Loucy (cell line): ENCODE measurements around the gene MS4A8.
"Not testable (repeated sequence)": the region's sequence is repeated elsewhere in the genome, so short reads cannot be mapped to it uniquely, and the experiment has no call there.

Experiments used
- H2AFZ ChIP-seq: fragments of 200-600 bp; sonication (generic); 2 replicates; pipeline ENCODE4 v1.6.0; 2016; ENCODE audit warnings: antibody characterized with exemption, mild to moderate bottlenecking, low read length, moderate library complexity
- H3F3A ChIP-seq: fragments of 200-600 bp; 2 replicates; pipeline ENCODE4 v1.6.0; 2016; ENCODE audit warnings: antibody characterized with exemption, low read depth, mild to moderate bottlenecking
- H3K27me3 ChIP-seq: fragments of 200-600 bp; sonication (generic); 2 replicates; pipeline ENCODE4 v1.6.1; 2014; ENCODE audit warnings: low read length, mild to moderate bottlenecking; ENCODE audit not compliant: insufficient read depth, poor library complexity, severe bottlenecking
- H3K36me3 ChIP-seq: fragments of 200-600 bp; sonication (generic); 2 replicates; pipeline ENCODE4 v1.6.1; 2016; ENCODE audit warnings: low read length; ENCODE audit not compliant: insufficient read depth
- H3K4me1 ChIP-seq: fragments of 200-600 bp; sonication (generic); 2 replicates; pipeline ENCODE4 v1.5.1; 2014; ENCODE audit warnings: low read length, mild to moderate bottlenecking; ENCODE audit not compliant: insufficient read depth, poor library complexity, severe bottlenecking
- H3K4me2 ChIP-seq: fragments of 200-600 bp; sonication (generic); 2 replicates; pipeline ENCODE4 v1.6.0; 2014; ENCODE audit warnings: antibody characterized with exemption, low read length, low read depth, mild to moderate bottlenecking; ENCODE audit not compliant: poor library complexity, severe bottlenecking
- H3K4me3 ChIP-seq: fragments of 200-600 bp; sonication (generic); 2 replicates; pipeline ENCODE4 v1.5.1; 2014; ENCODE audit warnings: low read length, mild to moderate bottlenecking, mixed read lengths; ENCODE audit not compliant: poor library complexity, severe bottlenecking
- H3K79me2 ChIP-seq: fragments of 200-600 bp; sonication (generic); 2 replicates; pipeline ENCODE4 v1.6.1; 2014; ENCODE audit warnings: low read length; ENCODE audit not compliant: insufficient read depth
- H3K9ac ChIP-seq: fragments of 200-600 bp; sonication (generic); 2 replicates; pipeline ENCODE4 v1.6.0; 2014; ENCODE audit warnings: mild to moderate bottlenecking, low read depth, low read length, moderate library complexity; ENCODE audit not compliant: poor library complexity, severe bottlenecking
- H3K9me2 ChIP-seq: fragments of 200-600 bp; sonication (generic); replicated peaks from 2 replicates; pipeline ENCODE4 v1.6.1; 2016; ENCODE audit warnings: low read depth, low read length, mixed read lengths
- H3K9me3 ChIP-seq: fragments of 200-600 bp; sonication (generic); 2 replicates; pipeline ENCODE4 v1.6.1; 2014; ENCODE audit warnings: mild to moderate bottlenecking, antibody characterized with exemption, low read length, low read depth; ENCODE audit not compliant: insufficient read depth
- H4K20me1 ChIP-seq: fragments of 200-600 bp; sonication (generic); 2 replicates; pipeline ENCODE4 v1.6.0; 2014; ENCODE audit warnings: antibody characterized with exemption, low read length, mild to moderate bottlenecking; ENCODE audit not compliant: insufficient read depth, poor library complexity, severe bottlenecking
- CTCF ChIP-seq: fragments of 200-600 bp; sonication (generic); conservative IDR thresholded peaks from 2 replicates; pipeline ENCODE4 v1.5.1; 2014; ENCODE audit warnings: mild to moderate bottlenecking, antibody characterized with exemption, low read length
- EZH2phosphoT487 ChIP-seq: fragments of 200-600 bp; IDR thresholded peaks from 2 replicates; pipeline ENCODE4 v1.6.1; 2018; ENCODE audit warnings: antibody characterized with exemption, mild to moderate bottlenecking, moderate library complexity, borderline replicate concordance

MS4A8 gene

DNA sequence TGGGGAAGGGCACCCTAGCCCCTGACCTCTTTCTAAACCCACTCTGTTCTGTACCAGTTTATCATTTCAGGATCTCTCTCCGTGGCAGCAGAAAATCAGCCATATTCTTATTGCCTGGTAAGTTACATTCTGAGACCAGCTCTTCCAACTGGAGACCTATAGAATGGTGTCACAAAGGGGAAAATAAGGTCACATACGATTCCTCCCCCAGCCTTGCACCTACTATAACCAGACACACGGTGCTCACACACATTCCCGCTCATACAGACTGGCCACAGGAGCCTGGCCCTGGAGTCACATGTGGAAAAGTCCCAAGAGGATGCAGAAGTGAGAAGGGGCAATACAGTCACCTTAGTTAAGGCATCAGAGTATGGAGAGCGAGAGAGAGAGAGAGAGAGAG is 7.5 kb downstream of the MS4A8 start:
- TF ChIP-seq CTCF (no peak), EZH2phosphoT487 (no peak)
- Histone ChIP-seq H3K9me2 (no peaks in the 10 kb centered on the region), H3K36me3 (no peaks in the 10 kb centered on the region), H3K9me3 (no peaks in the 10 kb centered on the region), H3K27me3 (no peaks in the 10 kb centered on the region), H3K4me3 (no peak overlapping the region), H4K20me1 (no peaks in the 10 kb centered on the region), H3F3A (no peaks in the 10 kb centered on the region), H3K79me2 (no peaks in the 10 kb centered on the region), H2AFZ (no peak overlapping the region), H3K4me1 (no peaks in the 10 kb centered on the region), H3K9ac (no peak overlapping the region), H3K4me2 (no peak overlapping the region)

DNA sequence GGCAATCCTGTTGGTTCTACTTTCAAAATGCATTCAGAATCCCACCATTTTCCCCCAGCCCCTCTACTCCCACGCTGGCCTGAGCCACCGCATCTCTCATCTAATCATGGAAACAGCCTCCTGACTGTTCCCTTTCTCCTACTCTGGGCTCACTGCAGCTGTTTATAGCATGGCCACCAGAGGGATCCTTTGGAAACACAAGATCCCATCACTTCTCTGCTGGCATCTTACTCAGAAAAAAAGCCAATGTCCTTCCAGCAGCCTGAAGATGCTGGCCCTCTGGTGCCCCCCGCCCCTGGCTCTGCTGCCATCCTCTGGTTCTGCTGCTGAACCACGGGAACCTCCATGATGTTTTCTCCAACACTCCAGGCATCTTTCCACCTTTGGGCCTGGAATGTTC is 11.1 kb downstream of the MS4A8 start:
- Histone ChIP-seq H3K36me3 (no peaks in the 10 kb centered on the region), H3K79me2 (no peaks in the 10 kb centered on the region), H3K4me2 (no peak overlapping the region), H3K9ac (no peak overlapping the region), H3K4me3 (no peak overlapping the region), H3K27me3 (no peaks in the 10 kb centered on the region), H3K4me1 (no peaks in the 10 kb centered on the region), H2AFZ (no peak overlapping the region), H3K9me2 (no peaks in the 10 kb centered on the region), H4K20me1 (no peaks in the 10 kb centered on the region), H3F3A (no peaks in the 10 kb centered on the region), H3K9me3 (no peaks in the 10 kb centered on the region)
- no peak for TF ChIP-seq EZH2phosphoT487
- no peak for TF ChIP-seq CTCF

DNA sequence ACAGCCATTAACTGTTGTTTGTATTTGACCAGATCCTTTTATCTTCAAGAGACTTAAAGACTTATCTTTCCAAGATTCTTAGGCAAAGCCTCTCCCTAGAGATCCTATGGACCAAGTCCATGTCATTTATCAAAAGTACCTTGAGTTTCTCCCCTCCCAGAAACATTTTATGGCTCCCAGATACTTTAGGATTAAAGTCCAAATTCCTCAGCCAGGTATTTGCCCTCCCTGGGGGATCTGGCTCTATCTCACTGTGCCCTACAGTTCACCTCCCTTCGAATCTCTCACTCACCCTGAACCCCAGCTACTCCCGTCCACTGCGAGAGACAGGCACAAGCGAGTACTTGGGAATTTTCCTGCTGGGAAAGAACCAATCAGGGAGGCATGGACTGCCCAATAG is 11.9 kb downstream of the MS4A8 start:
- TF ChIP-seq CTCF, result no peak
- no peak for TF ChIP-seq EZH2phosphoT487
- no peaks in the 10 kb centered on the region for H4K20me1 ChIP-seq
- H3K9me2 ChIP-seq, result no peaks in the 10 kb centered on the region
- no peak overlapping the region for H2AFZ ChIP-seq
- H3K4me1 ChIP-seq, result no peaks in the 10 kb centered on the region
- no peak overlapping the region for H3K9ac ChIP-seq
- no peak overlapping the region for H3K4me2 ChIP-seq
- H3K79me2 ChIP-seq, result no peaks in the 10 kb centered on the region
- no peaks in the 10 kb centered on the region for H3F3A ChIP-seq
- no peaks in the 10 kb centered on the region for H3K9me3 ChIP-seq
- H3K27me3 ChIP-seq, result no peaks in the 10 kb centered on the region
- no peaks in the 10 kb centered on the region for H3K36me3 ChIP-seq
- H3K4me3 ChIP-seq, result no peak overlapping the region

GRCh38 chr11:60713423-60713822 is 14.0 kb downstream of the MS4A8 start:
- H3K27me3 ChIP-seq, H3K4me2 ChIP-seq, H3K9ac ChIP-seq, H3K4me1 ChIP-seq, H3K79me2 ChIP-seq, H3K4me3 ChIP-seq, H2AFZ ChIP-seq, H3K9me2 ChIP-seq, H3K36me3 ChIP-seq, H4K20me1 ChIP-seq, H3K9me3 ChIP-seq, H3F3A ChIP-seq: not testable (repeated sequence)
